Thoracic aorta (tissue), 2 donors: ENCODE results near the gene RASSF1. TPM values are rescaled to one million over a fixed set of nuclear protein-coding genes. Genes with fewer than 3 reads are reported as not detected.

ENCODE experiments used
- ATAC-seq: fragments of 150-250 bp; one replicate; pipeline ENCODE4 v1.8.0; 2017; ENCODE audit warnings: low read depth; ENCODE audit not compliant: insufficient number of reproducible peaks, low FRiP score
- DNase-seq: peaks from one replicate; pipeline ENCODE4 v3.0.0-alpha.2; 2020; ENCODE audit warnings: low spot score
- H3K27ac ChIP-seq, 2 donors: fragments of 200-600 bp; sonication (generic); 1 replicate in 1 of 2; 2 replicates in 1 of 2; pipeline ENCODE4 v1.5.1; 2016; ENCODE audit warnings: mild to moderate bottlenecking in 2 of 2, moderate library complexity in 2 of 2
- H3K27me3 ChIP-seq: fragments of 200-600 bp; sonication (generic); replicated peaks from 2 replicates; pipeline ENCODE4 v1.6.0; 2016; ENCODE audit warnings: mild to moderate bottlenecking; ENCODE audit not compliant: insufficient read depth
- H3K36me3 ChIP-seq: fragments of 200-600 bp; sonication (generic); one replicate; pipeline ENCODE4 v1.5.1; 2016
- H3K4me1 ChIP-seq, 2 donors: fragments of 200-600 bp; sonication (generic); 1 replicate in 1 of 2; 2 replicates in 1 of 2; pipeline versions ENCODE4 v1.5.1 to v1.6.0; 2016; ENCODE audit warnings: low read depth in 2 of 2, mild to moderate bottlenecking in 1 of 2; ENCODE audit not compliant: control insufficient read depth in 1 of 2
- H3K4me3 ChIP-seq: fragments of 200-600 bp; sonication (generic); 2 replicates; pipeline ENCODE4 v1.5.1; 2016; ENCODE audit warnings: mild to moderate bottlenecking
- H3K9me3 ChIP-seq: fragments of 200-600 bp; sonication (generic); 2 replicates; pipeline ENCODE4 v1.5.1; 2016
- total RNA-seq, 2 donors: library from RNA; depleted of rRNA; stranded (reverse); fragments of >200 nt; gene quantifications; one replicate each; pipeline versions ENCODE4 v1.1.0 to v1.2.3, GENCODE V29; 2016
- TF ChIP-seq, protein P1 (sequence below): fragments of 200-600 bp; sonication (generic); IDR thresholded peaks from one replicate; pipeline ENCODE4 v1.5.1; 2019; ENCODE audit warnings: antibody characterized with exemption

RASSF1 gene
- total RNA-seq, 2 donors from 2014 or later = 45.2 to 72.2 TPM

DNA sequence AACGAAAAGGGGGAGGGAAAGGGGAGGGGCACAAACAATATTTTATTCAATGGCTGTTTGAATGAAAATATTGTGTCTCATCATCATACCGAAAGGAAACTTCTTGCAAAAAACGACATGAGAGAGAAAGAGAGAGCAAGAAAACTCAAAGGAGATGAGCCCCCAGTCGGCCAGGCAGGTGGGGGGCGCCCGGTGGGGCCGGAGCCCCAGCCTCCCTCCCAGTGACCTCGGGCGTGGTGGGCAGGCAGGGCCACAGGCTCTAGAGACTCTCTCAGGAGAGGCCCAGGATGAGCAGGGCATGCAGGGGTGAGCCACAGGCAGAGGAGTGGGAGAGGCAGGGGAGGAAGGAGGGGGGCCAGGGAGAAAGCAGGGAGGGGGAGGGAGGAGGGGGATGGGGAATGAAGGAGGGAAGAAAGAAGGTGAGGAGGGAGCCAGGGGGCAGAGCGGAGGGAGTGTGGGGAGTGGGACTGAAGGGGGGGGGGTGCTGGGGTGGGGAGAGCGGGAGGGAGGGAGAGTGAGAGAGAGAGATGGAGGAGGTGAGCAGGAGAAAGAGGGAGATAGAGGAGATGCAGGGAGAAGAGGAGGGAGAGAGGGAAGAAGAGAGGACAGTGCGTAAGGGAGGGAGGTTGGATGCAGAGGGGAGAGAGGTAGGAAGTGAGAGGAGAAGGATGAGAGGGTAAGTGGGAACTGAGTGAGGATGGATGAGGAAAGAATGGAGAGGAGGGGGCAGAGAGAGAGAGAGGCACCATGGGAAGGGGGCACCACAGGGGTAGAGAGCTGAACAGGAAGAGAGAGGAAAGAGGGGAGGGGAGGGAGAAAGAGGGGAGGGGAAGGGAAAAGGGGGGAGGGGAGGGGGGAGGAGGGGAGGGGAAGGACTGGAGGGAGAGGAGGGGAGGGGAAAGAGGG lies 32.8 kb upstream of the RASSF1 start:
- Histone ChIP-seq H3K27ac (no peak overlapping the region), H3K4me1 (no peaks in the 10 kb centered on the region), H3K9me3 (no peaks in the 10 kb centered on the region), H3K36me3 (no peaks in the 10 kb centered on the region), H3K27me3 (no peaks in the 10 kb centered on the region), H3K4me3 (no peak overlapping the region)
- no peak for DNase-seq
- TF ChIP-seq, protein P1, sequence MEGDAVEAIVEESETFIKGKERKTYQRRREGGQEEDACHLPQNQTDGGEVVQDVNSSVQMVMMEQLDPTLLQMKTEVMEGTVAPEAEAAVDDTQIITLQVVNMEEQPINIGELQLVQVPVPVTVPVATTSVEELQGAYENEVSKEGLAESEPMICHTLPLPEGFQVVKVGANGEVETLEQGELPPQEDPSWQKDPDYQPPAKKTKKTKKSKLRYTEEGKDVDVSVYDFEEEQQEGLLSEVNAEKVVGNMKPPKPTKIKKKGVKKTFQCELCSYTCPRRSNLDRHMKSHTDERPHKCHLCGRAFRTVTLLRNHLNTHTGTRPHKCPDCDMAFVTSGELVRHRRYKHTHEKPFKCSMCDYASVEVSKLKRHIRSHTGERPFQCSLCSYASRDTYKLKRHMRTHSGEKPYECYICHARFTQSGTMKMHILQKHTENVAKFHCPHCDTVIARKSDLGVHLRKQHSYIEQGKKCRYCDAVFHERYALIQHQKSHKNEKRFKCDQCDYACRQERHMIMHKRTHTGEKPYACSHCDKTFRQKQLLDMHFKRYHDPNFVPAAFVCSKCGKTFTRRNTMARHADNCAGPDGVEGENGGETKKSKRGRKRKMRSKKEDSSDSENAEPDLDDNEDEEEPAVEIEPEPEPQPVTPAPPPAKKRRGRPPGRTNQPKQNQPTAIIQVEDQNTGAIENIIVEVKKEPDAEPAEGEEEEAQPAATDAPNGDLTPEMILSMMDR = no peak
- ATAC-seq = no peak

DNA sequence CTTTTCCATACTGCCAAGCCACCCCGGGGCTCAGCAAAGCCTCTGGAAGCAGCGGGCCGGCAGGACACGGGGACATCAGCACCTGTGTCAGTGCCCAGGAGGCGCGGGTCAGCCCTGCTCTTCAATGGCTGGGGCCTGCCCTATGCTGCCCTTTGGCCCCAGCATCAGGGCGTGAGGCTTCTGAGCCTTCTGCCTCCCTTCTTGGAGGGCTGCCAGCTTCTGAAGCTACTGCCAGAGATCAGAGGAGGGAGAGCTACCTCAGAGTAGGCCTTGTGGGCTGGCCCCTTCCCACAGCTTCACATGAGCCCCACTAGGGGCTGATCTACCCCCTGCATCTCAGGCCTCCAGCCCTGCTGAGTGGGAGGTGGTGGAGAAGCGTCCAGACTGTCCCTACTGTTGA lies 31.7 kb upstream of the RASSF1 start:
- DNase-seq = no peak
- Histone ChIP-seq H3K36me3 (no peaks in the 10 kb centered on the region), H3K27ac (no peak overlapping the region), H3K27me3 (no peaks in the 10 kb centered on the region), H3K9me3 (no peaks in the 10 kb centered on the region), H3K4me1 (no peaks in the 10 kb centered on the region), H3K4me3 (no peak overlapping the region)
- TF ChIP-seq, protein P1 = no peak
- ATAC-seq = no peak

DNA sequence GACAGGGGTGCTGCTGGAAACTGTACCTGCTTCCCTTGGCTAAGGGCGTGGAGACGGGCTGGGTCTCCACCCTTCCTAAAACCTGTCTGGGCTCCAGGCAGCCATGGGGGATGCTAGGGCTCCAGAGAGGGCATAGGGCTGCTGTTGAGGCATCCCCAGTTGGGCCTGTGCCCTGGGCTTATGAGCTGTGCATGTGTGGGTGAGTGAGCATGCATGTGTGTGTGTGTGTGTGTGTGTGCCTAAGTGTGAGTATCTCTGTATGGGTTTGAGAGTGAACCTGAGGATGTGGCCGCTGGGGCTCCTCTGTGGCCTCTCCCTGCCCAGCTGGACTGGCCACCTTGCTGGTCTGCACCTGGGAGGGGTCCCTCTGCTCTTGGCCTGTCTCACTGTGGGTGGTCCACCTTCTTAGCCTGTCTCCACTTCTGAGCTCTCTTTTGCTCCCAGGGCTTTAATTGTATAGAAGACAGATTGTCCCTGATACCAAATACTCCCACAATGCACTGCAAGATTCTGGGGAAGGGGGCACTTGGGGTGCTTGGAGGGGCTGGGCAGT lies 30.6 kb upstream of the RASSF1 start:
- DNase-seq (no peak), ATAC-seq (no peak)
- H3K4me3 ChIP-seq = no peak overlapping the region
- TF ChIP-seq, protein P1 = no peak
- H3K27ac ChIP-seq = no peak overlapping the region
- H3K4me1 ChIP-seq = peaks cover 0 to 3% of the 10 kb centered on the region in 2 donors
- no peaks in the 10 kb centered on the region for H3K27me3 ChIP-seq
- no peaks in the 10 kb centered on the region for H3K9me3 ChIP-seq
- no peaks in the 10 kb centered on the region for H3K36me3 ChIP-seq

DNA sequence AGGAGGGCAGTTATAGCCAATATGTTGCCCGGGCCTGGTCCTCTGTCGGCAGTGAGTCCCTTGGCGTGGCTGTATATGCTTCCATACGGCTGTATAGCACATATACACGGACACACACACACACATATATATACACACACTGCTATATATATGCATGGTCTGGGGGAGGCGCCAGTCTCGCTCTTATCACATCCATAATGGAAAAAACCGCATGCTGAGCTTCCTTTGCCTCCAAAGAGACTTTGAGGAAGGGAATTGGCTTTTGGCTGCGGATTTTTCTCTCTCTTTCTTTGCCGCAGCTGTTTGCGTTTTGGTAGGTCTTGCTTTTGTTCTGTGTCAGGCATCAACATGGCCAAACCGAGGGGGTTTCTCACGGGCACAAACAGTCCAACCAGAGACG lies 30.0 kb upstream of the RASSF1 start:
- Histone ChIP-seq H3K36me3 (no peaks in the 10 kb centered on the region), H3K4me1 (peaks cover 0 to 10% of the 10 kb centered on the region in 2 donors), H3K27ac (no peak overlapping the region), H3K4me3 (no peak overlapping the region), H3K9me3 (no peaks in the 10 kb centered on the region), H3K27me3 (no peaks in the 10 kb centered on the region)
- ATAC-seq (no peak), DNase-seq (no peak)
- TF ChIP-seq, protein P1 = no peak

DNA sequence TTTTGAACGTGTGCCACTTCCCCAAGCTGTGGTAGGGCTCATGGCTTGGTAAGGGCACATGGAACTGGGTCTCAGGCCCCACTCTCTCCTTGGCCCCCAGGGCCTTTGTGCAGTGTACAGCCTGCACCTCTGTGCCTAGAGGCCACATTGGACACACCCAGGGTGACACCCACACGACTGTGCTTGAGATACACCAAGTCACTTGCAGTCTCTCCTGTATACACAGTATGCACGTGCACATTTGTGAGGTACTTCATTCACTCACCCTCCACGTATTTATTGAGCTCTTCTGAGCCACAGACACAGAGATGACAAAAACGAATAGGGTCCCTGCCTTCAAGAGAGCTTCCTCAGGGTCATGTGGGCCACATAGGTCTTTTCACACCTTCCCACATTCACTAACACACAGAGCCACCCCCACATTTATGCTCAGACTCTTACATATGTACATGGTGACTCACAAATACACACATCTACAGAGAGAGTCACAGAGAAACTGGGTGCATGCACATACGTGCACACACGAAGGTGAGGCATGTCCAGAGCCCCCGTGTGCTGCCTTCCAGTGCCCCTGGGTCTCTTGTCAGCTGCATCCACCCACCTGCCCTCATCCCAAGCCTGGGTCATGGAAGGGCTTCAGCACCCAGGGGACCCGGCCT lies 28.5 kb upstream of the RASSF1 start:
- H3K4me1 ChIP-seq = peaks cover 6 to 20% of the 10 kb centered on the region in 2 donors
- TF ChIP-seq, protein P1 = no peak
- H3K27ac ChIP-seq = no peak overlapping the region
- H3K36me3 ChIP-seq = no peaks in the 10 kb centered on the region
- DNase-seq = no peak
- H3K9me3 ChIP-seq = no peaks in the 10 kb centered on the region
- no peak for ATAC-seq
- H3K4me3 ChIP-seq = no peak overlapping the region
- H3K27me3 ChIP-seq = no peaks in the 10 kb centered on the region
